Uterus (tissue), 4 donors: ENCODE results near the gene LILRA5. TPM values are rescaled to one million over a fixed set of nuclear protein-coding genes. Genes with fewer than 3 reads are reported as not detected.
"Not testable (repeated sequence)": the region's sequence is repeated elsewhere in the genome, so short reads cannot be mapped to it uniquely, and the experiment has no call there.

Source experiments
- DNase-seq, 2 donors: peaks; one replicate each; pipeline ENCODE4 v3.0.0-alpha.2; 2019 to 2020
- H3K27ac ChIP-seq, 2 donors: fragments of 200-600 bp; sonication (generic); 1 replicate in 1 of 2; 2 replicates in 1 of 2; pipeline ENCODE4 v1.5.1; 2016 to 2018
- H3K27me3 ChIP-seq, 2 donors: fragments of 200-600 bp; sonication (generic); one replicate each; pipeline ENCODE4 v1.5.1; 2018 to 2019; ENCODE audit warnings: control low read depth in 1 of 2
- H3K36me3 ChIP-seq, 2 donors: fragments of 200-600 bp; sonication (generic); one replicate each; pipeline ENCODE4 v1.5.1; 2019; ENCODE audit warnings: control low read depth in 1 of 2
- H3K4me1 ChIP-seq, 2 donors: fragments of 200-600 bp; sonication (generic); one replicate each; pipeline ENCODE4 v1.5.1; 2018 to 2019; ENCODE audit warnings: control low read depth in 1 of 2
- H3K4me3 ChIP-seq, 2 donors: fragments of 200-600 bp; sonication (generic); 1 replicate in 1 of 2; 2 replicates in 1 of 2; pipeline ENCODE4 v1.5.1; 2018 to 2019; ENCODE audit warnings: mild to moderate bottlenecking in 1 of 2
- H3K9me3 ChIP-seq, 2 donors: fragments of 200-600 bp; sonication (generic); one replicate each; pipeline ENCODE4 v1.5.1; 2019; ENCODE audit warnings: control low read depth in 1 of 2
- POLR2A ChIP-seq, 2 donors: fragments of 450-650 bp; IDR thresholded peaks; one replicate each; pipeline ENCODE4 v1.6.1; 2016; ENCODE audit warnings: antibody characterized with exemption in 2 of 2, mild to moderate bottlenecking in 1 of 2, moderate library complexity in 1 of 2
- intact Hi-C: fragments of 100-400 bp; cut with DNase I; formaldehyde crosslinking; loops from one replicate; pipeline ENCODE4 v1.15.1; 2023; ENCODE audit warnings: low total_unique reads
- total RNA-seq, 4 donors: library from RNA; depleted of rRNA in 3 of 4; stranded (reverse); fragments of >200 nt in 3 of 4; gene quantifications; one replicate each; pipeline versions ENCODE4 v1.1.0 to v1.2.4, GENCODE V29; 2014 to 2023
- TF ChIP-seq, protein P1 (sequence below), 4 experiments: fragments of 200-600 bp in 2 of 4; fragments of 450-650 bp in 2 of 4; sonication (generic) in 2 of 4; IDR thresholded peaks; one replicate each; pipeline ENCODE4 v1.5.1; 2016 to 2019; ENCODE audit warnings: antibody characterized with exemption in 4 of 4, mild to moderate bottlenecking in 2 of 4, moderate library complexity in 1 of 4
- donor health status: DM: yes; HTN: yes; CAD: no.

Gene LILRA5
- total RNA-seq = 1 to 10 TPM in 2 of 4 donors, under 1 TPM in 1, not detected in 1; 0.35 to 9.7 (median 2.8) TPM

DNA sequence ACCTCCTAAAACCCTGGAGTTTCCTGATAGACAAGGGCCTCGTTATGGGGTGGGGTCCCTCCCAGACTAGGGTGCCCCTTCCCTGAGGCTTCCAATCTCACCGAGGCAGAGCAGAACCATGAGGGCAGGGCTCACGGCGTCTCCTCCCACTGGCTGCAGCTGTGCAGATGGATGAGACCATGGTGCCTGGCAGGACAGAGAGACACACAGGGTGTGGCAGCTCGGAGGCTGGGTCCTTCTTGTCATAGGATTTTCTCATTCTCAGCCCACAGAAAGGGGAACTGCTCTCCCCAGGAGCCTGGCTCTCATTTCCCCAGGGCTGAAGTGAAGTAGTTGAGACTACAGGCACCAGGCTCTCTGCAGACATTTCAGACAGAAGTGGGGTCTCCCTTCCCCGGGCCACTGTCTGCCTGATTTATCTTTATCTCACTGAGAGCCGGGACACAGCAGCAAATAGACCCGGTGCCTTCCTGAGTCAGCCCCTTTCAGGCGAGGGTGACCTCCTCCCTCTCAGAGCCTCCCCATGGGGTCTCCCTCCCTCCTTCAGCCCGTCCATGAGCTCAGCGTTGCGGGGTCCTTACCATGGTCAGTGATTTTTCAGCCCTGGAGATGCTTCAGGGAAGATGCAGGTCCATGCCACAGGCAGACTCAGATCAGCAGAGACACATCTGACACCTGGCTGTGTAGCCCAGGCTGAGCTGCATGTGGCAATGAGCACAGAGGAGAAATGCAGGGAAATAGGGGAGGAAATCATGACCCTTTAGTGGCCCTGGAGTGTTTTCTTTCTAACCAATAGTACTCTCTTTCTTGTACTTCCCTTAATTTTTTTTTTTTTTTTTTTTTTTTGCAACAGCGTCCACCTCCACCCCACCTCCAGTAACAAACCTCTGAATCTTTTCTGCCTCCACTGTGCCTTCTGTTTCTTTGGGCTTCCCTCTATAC is at the start of gene LILRA5:
Gene LILRA5, minus strand, starts transcription at position 731 of the 942 bp plus-strand sequence. Its CDS starts 147 bp downstream, at position 584.
- Histone ChIP-seq H3K4me1 (no peaks in the 10 kb centered on the region), H3K36me3 (no peaks in the 10 kb centered on the region), H3K4me3 (no peak within 1 kb of the TSS), H3K27ac (no peak within 1 kb of the TSS), H3K9me3 (no peaks in the 10 kb centered on the region), H3K27me3 (no peaks in the 10 kb centered on the region)
- DNase-seq = no peak
- intact Hi-C loops = no loop called here
- TF ChIP-seq POLR2A (IDR thresholded peaks at IDR 0.05) = no peak
- TF ChIP-seq, protein P1, sequence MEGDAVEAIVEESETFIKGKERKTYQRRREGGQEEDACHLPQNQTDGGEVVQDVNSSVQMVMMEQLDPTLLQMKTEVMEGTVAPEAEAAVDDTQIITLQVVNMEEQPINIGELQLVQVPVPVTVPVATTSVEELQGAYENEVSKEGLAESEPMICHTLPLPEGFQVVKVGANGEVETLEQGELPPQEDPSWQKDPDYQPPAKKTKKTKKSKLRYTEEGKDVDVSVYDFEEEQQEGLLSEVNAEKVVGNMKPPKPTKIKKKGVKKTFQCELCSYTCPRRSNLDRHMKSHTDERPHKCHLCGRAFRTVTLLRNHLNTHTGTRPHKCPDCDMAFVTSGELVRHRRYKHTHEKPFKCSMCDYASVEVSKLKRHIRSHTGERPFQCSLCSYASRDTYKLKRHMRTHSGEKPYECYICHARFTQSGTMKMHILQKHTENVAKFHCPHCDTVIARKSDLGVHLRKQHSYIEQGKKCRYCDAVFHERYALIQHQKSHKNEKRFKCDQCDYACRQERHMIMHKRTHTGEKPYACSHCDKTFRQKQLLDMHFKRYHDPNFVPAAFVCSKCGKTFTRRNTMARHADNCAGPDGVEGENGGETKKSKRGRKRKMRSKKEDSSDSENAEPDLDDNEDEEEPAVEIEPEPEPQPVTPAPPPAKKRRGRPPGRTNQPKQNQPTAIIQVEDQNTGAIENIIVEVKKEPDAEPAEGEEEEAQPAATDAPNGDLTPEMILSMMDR (IDR thresholded peaks at IDR 0.05) = no peak

DNA sequence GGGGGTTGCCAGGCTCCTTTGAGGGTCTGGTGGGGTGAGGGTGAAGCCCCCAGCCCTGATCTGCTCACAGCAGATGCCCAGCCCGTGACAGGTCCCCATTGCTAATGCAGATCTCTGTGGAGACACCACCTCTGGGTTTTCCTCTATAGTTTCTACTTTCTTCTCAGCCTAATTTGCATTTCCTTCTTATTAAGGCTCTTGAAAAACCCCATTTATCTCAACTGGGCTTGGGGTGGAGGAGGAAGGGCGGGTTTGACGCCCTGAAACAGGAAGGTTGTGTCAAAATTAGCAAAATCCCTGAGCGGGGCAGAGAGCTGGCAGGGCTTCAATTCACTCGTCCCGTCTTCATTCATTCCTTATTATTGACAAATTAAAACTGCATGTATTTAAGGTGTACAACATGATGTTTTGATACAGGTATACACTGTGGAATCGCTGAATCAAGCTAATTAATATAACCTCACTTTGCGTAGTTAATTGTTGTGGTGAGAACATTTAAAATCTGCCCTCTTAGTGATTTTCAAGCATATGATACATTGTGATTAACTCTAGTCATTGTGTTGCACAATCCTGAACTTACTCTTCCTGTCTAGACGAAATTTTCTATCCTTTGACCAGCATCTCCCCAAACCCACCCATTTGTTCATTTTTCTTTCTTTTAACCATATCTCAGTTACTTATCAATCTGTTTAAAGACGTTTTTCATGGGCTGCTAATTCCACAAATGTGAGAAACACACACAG is 48.9 kb upstream of the LILRA5 start:
- H3K27me3 ChIP-seq, H3K4me3 ChIP-seq, H3K36me3 ChIP-seq, DNase-seq, intact Hi-C loops, H3K9me3 ChIP-seq, H3K27ac ChIP-seq, H3K4me1 ChIP-seq: not testable (repeated sequence)

DNA sequence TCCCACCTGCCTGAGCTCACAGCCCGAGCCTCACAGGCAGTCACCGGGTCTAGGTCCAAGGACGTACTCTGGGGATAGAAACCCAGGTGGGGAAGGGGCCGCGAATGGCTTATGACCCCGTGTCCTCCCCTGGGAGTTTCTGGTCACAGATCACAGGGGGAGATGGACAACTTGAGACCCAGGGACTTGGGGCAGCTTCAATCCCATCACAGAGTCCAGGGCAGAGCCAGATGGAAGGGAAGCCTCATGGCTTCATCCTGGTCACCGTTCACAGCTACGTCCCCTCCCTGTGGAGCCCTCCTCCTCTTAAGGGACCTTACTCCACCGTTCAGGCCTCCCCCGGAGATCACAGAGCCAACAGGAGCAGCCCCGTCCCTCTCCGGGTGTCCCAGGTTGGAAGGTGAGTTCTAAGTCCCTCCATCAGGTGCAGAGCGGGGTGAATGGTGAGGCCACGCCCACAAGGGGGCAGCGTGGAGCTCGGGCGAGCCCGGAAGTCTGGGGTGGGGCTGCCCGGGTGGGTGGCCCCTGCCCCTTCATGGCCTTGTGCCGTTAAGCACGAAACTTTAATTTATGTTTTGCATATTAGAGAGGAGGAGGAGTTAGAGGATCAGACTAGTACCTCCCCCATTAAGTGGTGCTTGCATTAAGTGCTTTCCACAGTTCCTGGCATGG is 46.3 kb upstream of the LILRA5 start:
- H3K27me3 ChIP-seq, H3K4me3 ChIP-seq, H3K4me1 ChIP-seq, DNase-seq, H3K9me3 ChIP-seq, intact Hi-C loops, H3K36me3 ChIP-seq, H3K27ac ChIP-seq: not testable (repeated sequence)

DNA sequence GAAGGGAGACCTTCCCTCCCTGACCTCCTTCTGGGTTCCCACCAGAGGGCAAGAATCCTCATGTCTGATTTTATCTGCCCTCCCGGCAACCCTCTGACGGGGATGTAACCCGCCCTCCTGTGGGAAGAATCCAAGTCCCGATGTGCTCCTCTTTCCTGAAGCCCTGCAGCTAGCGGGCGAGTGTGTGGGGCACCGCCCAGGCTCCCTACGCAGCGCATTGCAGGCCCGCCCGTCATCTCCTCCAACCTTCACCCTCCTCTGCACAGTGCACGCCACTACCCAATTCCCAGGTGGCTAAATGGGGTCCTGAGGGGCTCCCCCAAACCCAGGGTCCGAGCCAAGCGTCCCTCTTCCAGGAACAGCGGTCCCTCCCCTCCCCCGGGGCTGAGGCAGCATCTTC is 44.4 kb upstream of the LILRA5 start:
- Histone ChIP-seq H3K9me3 (no peaks in the 10 kb centered on the region), H3K4me1 (no peaks in the 10 kb centered on the region), H3K4me3 (no peak overlapping the region), H3K36me3 (no peaks in the 10 kb centered on the region), H3K27ac (no peak overlapping the region), H3K27me3 (no peaks in the 10 kb centered on the region)
- intact Hi-C loops = no loop called here
- no peak for TF ChIP-seq POLR2A (IDR thresholded peaks at IDR 0.05)
- TF ChIP-seq, protein P1 (IDR thresholded peaks at IDR 0.05) = no peak
- no peak for DNase-seq

DNA sequence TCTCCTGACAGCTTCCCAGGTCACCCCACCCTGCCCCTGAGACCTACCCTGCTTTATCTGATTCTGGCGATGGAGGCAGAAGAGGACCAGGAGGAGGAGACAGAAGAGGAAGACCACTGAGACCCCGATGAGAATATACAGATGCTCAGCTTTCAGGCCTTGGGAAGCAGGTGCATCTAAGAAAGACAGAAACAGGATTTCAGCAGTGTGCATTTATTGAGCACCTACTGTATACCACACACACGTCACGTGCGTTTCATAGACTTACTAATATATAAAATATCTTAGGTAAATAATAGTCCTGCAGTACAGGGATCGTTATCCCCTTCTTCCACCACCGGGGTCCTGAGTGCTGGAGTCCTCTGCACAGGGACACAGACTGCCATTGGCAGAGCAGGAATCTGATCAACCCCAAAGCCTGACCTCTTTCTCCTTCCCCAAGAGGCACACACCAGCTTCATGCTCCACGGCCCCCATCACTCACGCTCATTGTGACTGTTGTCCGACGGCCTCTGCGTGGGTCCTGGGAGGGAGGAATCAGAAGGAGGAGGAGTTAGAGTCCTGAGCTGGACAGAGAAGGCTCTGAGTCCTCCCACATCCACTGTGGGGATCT is 43.6 kb upstream of the LILRA5 start:
- Histone ChIP-seq H3K36me3 (no peaks in the 10 kb centered on the region), H3K4me1 (no peaks in the 10 kb centered on the region), H3K4me3 (no peak overlapping the region), H3K27me3 (no peaks in the 10 kb centered on the region), H3K9me3 (no peaks in the 10 kb centered on the region), H3K27ac (no peak overlapping the region)
- intact Hi-C loops = no loop called here
- TF ChIP-seq POLR2A (IDR thresholded peaks at IDR 0.05) = no peak
- TF ChIP-seq, protein P1 (IDR thresholded peaks at IDR 0.05) = no peak
- DNase-seq = no peak
